Heart left ventricle (tissue), 16 donors: ENCODE measurements around the gene ZNF219. TPM values are rescaled to one million over a fixed set of nuclear protein-coding genes. Genes with fewer than 3 reads are reported as not detected.

Source experiments
- ATAC-seq, 4 donors: fragments of 200-7000 bp; cut with Tn5 transposase; one replicate each; pipeline ENCODE4 v1.9.1; 2020 to 2022; ENCODE audit warnings: moderate library complexity in 4 of 4, mild to moderate bottlenecking in 3 of 4, moderate number of reproducible peaks in 1 of 4
- DNase-seq, 5 donors: peaks; one replicate each; pipeline ENCODE4 v3.0.0-alpha.2; 2020
- H3K27ac ChIP-seq, 12 donors: fragments of 200-600 bp; sonication (generic) in 4 of 12; one replicate each; pipeline versions ENCODE4 v1.5.0 to v1.8.0; 2016 to 2022; ENCODE audit warnings: mild to moderate bottlenecking in 2 of 12
- H3K27me3 ChIP-seq, 9 donors: fragments of 200-600 bp; sonication (generic) in 2 of 9; one replicate each; pipeline versions ENCODE4 v1.5.1 to v1.8.0; 2016 to 2022; ENCODE audit warnings: mild to moderate bottlenecking in 3 of 9
- H3K36me3 ChIP-seq, 9 donors: fragments of 200-600 bp; sonication (generic) in 2 of 9; one replicate each; pipeline versions ENCODE4 v1.5.0 to v1.8.0; 2018 to 2022; ENCODE audit warnings: mild to moderate bottlenecking in 2 of 9
- H3K4me1 ChIP-seq, 12 donors: fragments of 200-600 bp; sonication (generic) in 4 of 12; one replicate each; pipeline versions ENCODE4 v1.5.0 to v1.8.0; 2016 to 2022; ENCODE audit warnings: mild to moderate bottlenecking in 3 of 12
- H3K4me3 ChIP-seq, 12 donors: fragments of 200-600 bp; sonication (generic) in 4 of 12; one replicate each; pipeline versions ENCODE4 v1.5.0 to v1.8.0; 2017 to 2022; ENCODE audit warnings: mild to moderate bottlenecking in 9 of 12, moderate library complexity in 4 of 12
- H3K9me3 ChIP-seq, 12 donors: fragments of 200-600 bp; sonication (generic) in 4 of 12; one replicate each; pipeline versions ENCODE4 v1.5.0 to v1.8.0; 2016 to 2022; ENCODE audit warnings: mild to moderate bottlenecking in 1 of 12
- CTCF ChIP-seq, 12 donors: fragments of 200-600 bp; sonication (generic) in 4 of 12; IDR thresholded peaks; one replicate each; pipeline versions ENCODE4 v1.5.0 to v1.8.0; 2018 to 2022; ENCODE audit warnings: antibody characterized with exemption in 12 of 12, mild to moderate bottlenecking in 5 of 12
- POLR2A ChIP-seq, 2 donors: fragments of 450-650 bp; IDR thresholded peaks; one replicate each; pipeline ENCODE4 v1.6.1; 2017; ENCODE audit warnings: antibody characterized with exemption in 2 of 2, mild to moderate bottlenecking in 2 of 2, moderate library complexity in 2 of 2
- WGBS, 4 donors: extraction: QIAGEN DNeasy Blood & Tissue Kit in 2 of 4; methylation state at CpG; one replicate each; pipeline versions ENCODE4 v1.1.5 to v1.1.7; 2013 to 2018; 5-methylcytosine and 5-hydroxymethylcytosine counted together
- intact Hi-C, 10 donors: fragments of 100-400 bp; cut with DNase I; formaldehyde crosslinking; loops; one replicate each; pipeline versions ENCODE4 v1.11.1 to v1.14.2; 2022
- polyA plus RNA-seq, 2 donors: library from polyadenylated mRNA; stranded (reverse); fragments of 200-250 nt; gene quantifications; one replicate each; pipeline ENCODE4 v1.2.3, GENCODE V29; 2013
- total RNA-seq, 9 donors: library from RNA; depleted of rRNA in 2 of 9; stranded (reverse); fragments of >200 nt in 2 of 9; fragmentation: NEBNext Ultra II Directional in 3 of 9; extraction: Animal tissue kit (Norgen Biotek cat#: 25700) in 3 of 9; gene quantifications; one replicate each; pipeline versions ENCODE4 v1.1.0 to v1.2.4, GENCODE V29; 2016 to 2023
- donor health status: ischemic (EF 13 %, LVEDD 7.1; RV severe dilation, severe dysfunction).
- donor health status: healthy with polysubstance abuse.
- donor health status: DM: no; HTN: yes; CAD: no.
- donor health status: DM: no; HTN: no; CAD: no.
- donor health status: ischemic (EF 25% LVEDD 6.9; RV normal size, moderate dysfunction).
- donor health status: ischemic (EF 25% LVEDD 5.7; RV mildly dilated, moderate dysfunction).
- donor health status: healthy.
- donor health status: DM: yes; HTN: yes; CAD: no.
- donor health status: ischemic (EF 35%, LVEDD 5.7; RV mildly dilated, moderate dysfunction).
- donor health status: nonischemic (EF 11% LVEDD 7.7; RV severe dilation, severe dysfunction).
- donor health status: DM: yes; HTN: yes; CAD: no.
- donor health status: PGD.
- donor health status: ischemic (EF 29% LVEDD 5.4; RV normal size, mild dysfunction).
- donor health status: nonischemic (EF 23%, LVEDD 6.1; RV moderate dilation, normal function).

The ZNF219 gene
- total and polyA plus RNA-seq, 11 donors, result 33.9 to 97.9 (median 43.0) TPM

GRCh38 chr14:21108791-21109190 lies 10.3 kb upstream of the ZNF219 start:
- no peak overlapping the region for H3K4me3 ChIP-seq
- no peak for TF ChIP-seq CTCF (IDR thresholded peaks at IDR 0.05)
- H3K9me3 ChIP-seq, result no peaks in the 10 kb centered on the region
- H3K27me3 ChIP-seq, result no peaks in the 10 kb centered on the region
- DNase-seq, result no peak
- H3K36me3 ChIP-seq, result no peaks in the 10 kb centered on the region
- H3K4me1 ChIP-seq, result peaks cover 0 to 35% (median 24%) of the 10 kb centered on the region in 12 donors
- ATAC-seq, result no peak
- 94 to 98% (median 96%) methylated on average over 4 of the region's 4 CpGs for WGBS, 4 donors
- H3K27ac ChIP-seq, result no peak overlapping the region
- intact Hi-C loops, result loop anchor here (5.0 to 10.0 kb wide), 8 partner anchors 41 to 644 kb away; partner anchors contain the start of genes ANG (in 2 of the 10), RNASE4 (in 2 of the 10), PIP4P1 (in 1 of the 10) and PNP (in 1 of the 10)

GRCh38 chr14:21107283-21107800 lies 8.9 kb upstream of the ZNF219 start:
- DNase-seq, result peak in 1 of 5 donors; percentile 71
- Histone ChIP-seq H3K36me3 (no peaks in the 10 kb centered on the region), H3K27me3 (no peaks in the 10 kb centered on the region), H3K9me3 (no peaks in the 10 kb centered on the region), H3K4me3 (no peak overlapping the region), H3K27ac (peak overlapping the region in 10 of 12 donors; percentile 54 to 100 (median 66)), H3K4me1 (peaks cover 0 to 44% (median 29%) of the 10 kb centered on the region in 12 donors)
- 47 to 58% (median 54%) methylated on average over 5 of the region's 5 CpGs for WGBS, 4 donors
- TF ChIP-seq CTCF (IDR thresholded peaks at IDR 0.05) (no peak), POLR2A (IDR thresholded peaks at IDR 0.05) (no peak)
- intact Hi-C loops, result loop anchor here (1.0 to 10.0 kb wide), 10 partner anchors 39 to 643 kb away; partner anchors contain the start of genes ANG (in 2 of the 10), RNASE4 (in 2 of the 10), PIP4P1 (in 1 of the 10) and PNP (in 1 of the 10)
- no peak for ATAC-seq

GRCh38 chr14:21106498-21107282 lies 8.2 kb upstream of the ZNF219 start:
- Histone ChIP-seq H3K9me3 (no peaks in the 10 kb centered on the region), H3K27me3 (no peaks in the 10 kb centered on the region), H3K4me1 (peaks cover 0 to 44% (median 29%) of the 10 kb centered on the region in 12 donors), H3K36me3 (no peaks in the 10 kb centered on the region), H3K4me3 (peak overlapping the region in 10 of 12 donors; percentile 9 to 36 (median 26)), H3K27ac (peak overlapping the region in 11 of 12 donors; percentile 54 to 100 (median 69))
- DNase-seq, result peak; percentile 80 to 87 (median 83)
- intact Hi-C loops, result loop anchor here (1.0 to 10.0 kb wide), 10 partner anchors 38 to 642 kb away; partner anchors contain the start of genes ANG (in 2 of the 10), RNASE4 (in 2 of the 10), PIP4P1 (in 1 of the 10) and PNP (in 1 of the 10)
- ATAC-seq, result peak in 3 of 4 donors; percentile 3 to 13 (median 12)
- TF ChIP-seq CTCF (IDR thresholded peaks at IDR 0.05), result peak; percentile 84 to 98 (median 92)
- no peak for TF ChIP-seq POLR2A (IDR thresholded peaks at IDR 0.05)
- WGBS, 4 donors, result 9 to 15% (median 12%) methylated on average over 10 to 11 of the region's 11 CpGs

- TF ChIP-seq POLR2A (IDR thresholded peaks at IDR 0.05) (no peak), CTCF (IDR thresholded peaks at IDR 0.05) (no peak)
- H3K4me1 ChIP-seq, result peaks cover 0 to 44% (median 29%) of the 10 kb centered on the region in 12 donors
- DNase-seq, result no peak
- intact Hi-C loops, result loop anchor here (2.0 to 10.0 kb wide), 9 partner anchors 37 to 641 kb away; partner anchors contain the start of genes ANG (in 2 of the 10), RNASE4 (in 2 of the 10), PIP4P1 (in 1 of the 10) and PNP (in 1 of the 10)
- peak overlapping the region in 4 of 12 donors; percentile 12 to 29 (median 22) for H3K4me3 ChIP-seq
- WGBS, 4 donors, result 40 to 62% (median 55%) methylated on average over 4 of the region's 4 CpGs
- no peaks in the 10 kb centered on the region for H3K36me3 ChIP-seq
- no peaks in the 10 kb centered on the region for H3K9me3 ChIP-seq
- no peak for ATAC-seq
- peak overlapping the region in 11 of 12 donors; percentile 54 to 100 (median 69) for H3K27ac ChIP-seq
- H3K27me3 ChIP-seq, result no peaks in the 10 kb centered on the region
These were observed 7.7 kb upstream of the ZNF219 start for GRCh38 chr14:21106176-21106497.
